Measurements from ENCODE around the gene HNRNPH2.

HNRNPH2 gene

DNA sequence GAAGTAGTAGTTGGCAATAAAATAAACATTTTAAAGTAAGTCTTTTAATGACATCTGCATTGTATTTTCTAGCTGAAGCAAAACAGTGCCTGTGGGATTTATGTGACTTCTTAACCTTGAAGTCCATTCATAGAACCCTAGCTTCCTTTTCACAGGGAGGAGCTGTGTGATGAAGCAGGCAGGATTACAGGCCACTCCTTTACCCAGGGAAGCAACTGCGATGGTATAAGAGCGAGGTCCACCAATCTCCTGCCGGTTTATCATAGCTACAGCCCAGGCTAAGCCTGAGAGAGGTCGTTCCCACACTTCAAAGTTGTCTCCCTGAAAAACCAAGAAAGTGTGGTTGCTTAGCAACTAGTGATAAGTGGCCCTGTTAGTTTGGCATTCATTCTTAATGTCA is 10.2 kb upstream of the HNRNPH2 start:
- DNase-seq = no peak

GRCh38 chrX:101398694-101399093 is 9.3 kb upstream of the HNRNPH2 start:
- no peak for DNase-seq

GRCh38 chrX:101399825-101400224 is 8.2 kb upstream of the HNRNPH2 start:
- no peak for DNase-seq

DNA sequence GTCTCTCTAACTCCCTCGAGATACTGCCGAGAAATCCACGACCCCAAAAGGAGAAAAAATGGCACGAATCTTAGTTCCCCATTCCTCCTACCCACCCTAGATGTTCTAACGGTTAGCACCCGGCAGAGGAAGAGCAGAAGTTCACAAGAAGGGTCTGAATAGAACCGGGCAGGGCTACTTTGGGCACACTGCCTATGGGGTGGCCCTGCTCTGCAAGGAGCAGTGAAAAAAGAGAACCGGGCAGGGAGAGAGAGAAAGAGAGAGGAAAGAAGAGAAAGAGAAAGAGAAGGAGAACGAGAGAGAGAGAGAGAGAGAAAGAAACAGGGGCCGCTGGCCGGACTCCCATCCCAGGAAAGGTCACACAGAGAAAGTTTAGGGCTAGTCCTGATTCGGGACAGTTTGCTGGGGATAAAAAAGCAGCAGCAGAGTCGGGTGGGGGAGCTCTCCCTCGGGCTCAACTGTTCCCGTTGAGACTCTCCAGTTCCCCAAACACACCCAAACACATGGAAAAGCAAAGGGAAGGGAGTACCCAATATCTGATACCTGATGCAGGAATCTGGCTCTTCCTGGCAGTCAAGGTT is 765 bp upstream of the HNRNPH2 start:
- no peak for DNase-seq

- DNase-seq = no peak
These were observed 465 bp downstream of the HNRNPH2 start for GRCh38 chrX:101408532-101408841.

- no peak for DNase-seq
These were observed 1.0 kb downstream of the HNRNPH2 start for GRCh38 chrX:101409043-101409442.

- DNase-seq = peak; percentile 21
These were observed 2.4 kb downstream of the HNRNPH2 start for GRCh38 chrX:101410461-101410860.

DNA sequence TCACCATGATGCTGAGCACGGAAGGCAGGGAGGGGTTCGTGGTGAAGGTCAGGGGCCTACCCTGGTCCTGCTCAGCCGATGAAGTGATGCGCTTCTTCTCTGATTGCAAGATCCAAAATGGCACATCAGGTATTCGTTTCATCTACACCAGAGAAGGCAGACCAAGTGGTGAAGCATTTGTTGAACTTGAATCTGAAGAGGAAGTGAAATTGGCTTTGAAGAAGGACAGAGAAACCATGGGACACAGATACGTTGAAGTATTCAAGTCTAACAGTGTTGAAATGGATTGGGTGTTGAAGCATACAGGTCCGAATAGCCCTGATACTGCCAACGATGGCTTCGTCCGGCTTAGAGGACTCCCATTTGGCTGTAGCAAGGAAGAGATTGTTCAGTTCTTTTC is 4.0 kb downstream of the HNRNPH2 start:
- peak; percentile 14 for DNase-seq

DNA sequence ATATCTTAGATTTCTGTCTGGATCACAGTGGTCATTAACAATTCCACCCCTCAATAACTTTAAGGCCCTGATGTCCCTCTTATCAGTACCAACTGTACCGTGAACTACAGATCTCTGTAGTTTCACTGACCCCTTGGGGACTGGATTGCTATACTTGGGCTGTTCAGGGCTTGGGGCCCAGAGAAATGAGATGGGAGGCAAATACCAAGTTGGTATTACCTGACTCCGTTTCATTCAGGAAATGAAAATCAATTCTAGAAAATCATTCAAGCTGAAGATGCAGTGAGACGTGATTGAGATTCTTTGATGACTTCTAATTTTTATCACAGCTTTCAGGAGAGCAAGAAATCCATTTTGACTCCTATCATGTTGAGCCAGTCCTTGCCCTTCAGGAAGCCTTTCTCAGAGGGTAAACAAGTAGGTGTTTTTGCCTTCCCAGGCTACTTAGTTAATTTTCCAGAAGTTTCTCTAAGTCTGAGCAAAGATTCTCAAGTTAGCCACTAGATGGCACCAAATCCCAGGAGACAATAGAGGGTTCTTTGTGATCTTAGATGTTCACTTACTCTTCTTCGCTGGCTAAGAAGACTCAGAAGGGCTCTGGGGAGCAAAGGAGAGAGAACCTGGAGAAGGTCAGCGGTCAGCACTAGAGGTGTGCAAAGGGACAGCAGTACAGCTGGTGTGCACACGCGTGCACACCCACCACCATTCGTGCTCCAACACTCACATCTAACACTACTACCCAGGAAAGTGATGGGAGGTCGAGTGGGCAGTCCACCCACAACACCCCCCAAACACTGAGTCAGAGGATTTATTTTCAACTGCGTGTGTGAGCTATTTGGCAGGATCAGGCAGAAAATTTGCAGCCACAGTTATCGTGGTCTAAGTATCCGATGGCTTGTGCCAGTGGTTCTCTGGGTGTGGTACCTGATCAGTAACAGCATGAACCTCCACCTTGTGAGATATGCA is 7.4 kb downstream of the HNRNPH2 start:
- peak; percentile 60 for DNase-seq

DNA sequence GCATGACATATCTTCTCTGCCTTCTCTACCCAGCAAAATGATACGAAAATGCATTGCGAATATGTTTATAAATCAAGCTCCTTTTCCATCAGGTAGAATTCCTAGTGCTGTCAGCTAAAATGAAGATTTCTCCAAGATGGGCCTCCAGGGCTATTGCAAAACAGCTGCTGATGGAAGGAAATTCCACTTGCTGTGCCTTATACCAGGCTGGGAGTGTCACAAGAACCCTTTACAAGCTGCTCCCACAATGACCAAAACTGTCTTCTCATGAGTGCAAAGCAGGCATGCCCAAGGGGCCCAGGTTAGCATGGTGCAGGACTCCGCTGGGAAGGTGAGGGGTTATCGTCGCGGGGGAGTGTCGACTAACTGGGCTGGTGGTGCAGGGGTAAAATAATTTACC is 8.7 kb downstream of the HNRNPH2 start:
- no peak for DNase-seq

GRCh38 chrX:101417190-101417589 is 9.2 kb downstream of the HNRNPH2 start:
- DNase-seq = no peak

DNA sequence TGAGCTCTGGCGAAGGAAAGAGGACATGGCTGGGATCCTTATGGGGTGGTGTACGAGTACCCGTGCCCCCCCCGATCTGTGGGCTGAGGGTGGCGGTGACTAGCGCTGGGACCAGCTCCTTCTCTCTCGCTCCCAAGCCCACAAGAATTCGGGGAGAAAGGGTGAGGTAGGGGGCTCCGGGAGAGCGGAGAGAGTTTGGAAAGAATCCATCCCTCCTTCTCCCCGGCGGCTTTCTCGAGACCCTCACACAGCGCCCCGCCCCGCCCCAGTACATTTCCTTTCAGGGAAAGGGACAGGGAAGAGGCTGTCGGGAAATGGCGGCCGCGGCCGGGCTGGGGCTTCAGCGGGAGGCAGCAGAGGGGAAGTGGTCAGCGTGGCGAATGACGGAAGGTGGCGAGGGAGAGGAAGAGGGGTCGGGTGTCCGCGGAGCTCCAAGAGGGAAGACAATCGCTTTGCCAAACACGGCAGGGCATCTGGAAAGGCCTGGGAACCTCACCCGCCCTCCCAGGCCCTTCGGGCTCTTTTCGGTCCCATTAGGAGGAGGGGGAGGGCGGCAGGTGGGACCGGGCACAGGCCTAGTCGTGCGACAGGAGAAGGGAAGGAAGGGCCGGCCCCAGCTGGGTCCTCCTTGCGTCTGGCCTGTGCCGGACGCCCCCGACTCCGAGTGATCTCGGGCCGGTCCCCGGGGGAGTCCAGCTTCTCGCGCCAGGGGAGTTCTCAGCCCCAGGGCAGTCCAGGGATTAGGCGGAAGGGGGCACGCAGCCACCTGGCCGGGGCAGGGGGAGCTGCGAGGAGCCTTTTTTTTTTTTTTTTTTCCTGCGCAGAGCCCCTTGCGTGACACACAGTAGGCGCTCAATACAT is 10.2 kb downstream of the HNRNPH2 start:
- peak; percentile 81 for DNase-seq

DNA sequence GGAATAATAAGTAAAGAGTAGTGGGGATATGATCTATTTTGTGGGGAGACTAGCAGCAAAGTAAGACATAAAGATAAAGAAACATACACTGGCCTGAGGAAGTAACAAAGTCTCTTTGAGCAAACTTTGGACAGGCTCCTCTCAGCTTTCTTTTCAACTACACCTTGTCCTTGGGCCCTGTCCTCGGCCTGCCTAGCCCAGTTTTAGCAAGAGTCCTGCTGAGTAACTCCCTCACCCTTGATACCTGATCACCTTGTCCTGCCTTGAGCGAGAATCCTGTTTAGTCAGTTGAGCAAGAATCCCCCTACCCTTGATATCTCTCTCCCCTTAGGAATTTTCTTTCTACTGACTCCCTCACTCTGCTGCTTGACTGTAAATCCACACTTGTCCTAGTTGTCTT is 11.5 kb downstream of the HNRNPH2 start:
- peak; percentile 53 for DNase-seq

GRCh38 chrX:101427954-101428353 is 19.9 kb downstream of the HNRNPH2 start:
- no peak for DNase-seq

DNA sequence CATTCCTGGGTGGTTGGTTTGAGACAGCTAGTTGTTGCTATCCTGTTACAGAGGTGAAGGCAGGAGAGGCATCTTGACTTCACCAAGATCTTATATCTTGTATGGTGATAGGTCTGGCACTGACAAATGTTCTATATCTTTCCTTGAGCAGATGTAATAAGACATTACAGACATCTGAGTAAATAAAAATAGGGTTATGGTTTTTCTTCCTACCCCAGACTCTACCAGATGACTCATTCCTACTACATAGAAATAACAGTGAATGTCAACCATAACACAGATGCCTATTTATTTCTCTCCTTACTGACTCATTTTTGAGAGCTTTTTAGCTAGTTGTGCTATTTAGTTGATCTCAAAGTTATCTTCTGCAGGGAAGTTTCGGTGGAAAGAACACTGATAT is 21.9 kb downstream of the HNRNPH2 start:
- DNase-seq = no peak

DNA sequence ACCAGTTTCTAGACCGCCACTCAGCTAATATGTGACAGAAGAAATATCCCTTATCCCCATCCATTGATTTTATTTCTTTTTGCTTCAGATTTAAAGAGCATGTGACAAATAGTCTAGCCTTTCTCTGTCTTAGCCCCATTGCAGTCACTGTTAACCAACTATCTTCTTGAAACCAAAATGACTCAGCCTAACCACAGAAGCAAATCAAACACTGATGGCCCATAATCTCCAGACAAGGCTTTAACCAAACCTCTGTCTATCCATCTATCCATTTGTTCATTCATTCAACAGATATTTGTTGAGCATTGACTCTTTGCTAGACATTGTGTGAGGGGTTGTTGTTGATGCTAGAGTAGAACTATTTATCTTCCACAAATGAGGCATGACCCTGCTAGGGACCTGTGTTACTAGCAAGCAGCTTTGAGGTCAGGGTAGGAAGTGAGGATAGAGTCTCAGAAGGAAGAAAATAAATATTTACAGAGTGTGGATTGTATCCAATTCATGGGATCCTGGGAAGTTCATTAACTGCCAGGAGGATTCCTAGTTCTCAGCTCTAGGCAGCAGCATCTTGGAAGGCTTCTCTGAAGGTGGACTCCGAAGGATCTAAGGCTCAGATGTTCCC is 22.5 kb downstream of the HNRNPH2 start:
- DNase-seq = no peak

- DNase-seq = no peak
These were observed 34.1 kb downstream of the HNRNPH2 start for GRCh38 chrX:101442085-101442484.

- DNase-seq = no peak
These were observed 41.3 kb downstream of the HNRNPH2 start for GRCh38 chrX:101449279-101449678.

DNA sequence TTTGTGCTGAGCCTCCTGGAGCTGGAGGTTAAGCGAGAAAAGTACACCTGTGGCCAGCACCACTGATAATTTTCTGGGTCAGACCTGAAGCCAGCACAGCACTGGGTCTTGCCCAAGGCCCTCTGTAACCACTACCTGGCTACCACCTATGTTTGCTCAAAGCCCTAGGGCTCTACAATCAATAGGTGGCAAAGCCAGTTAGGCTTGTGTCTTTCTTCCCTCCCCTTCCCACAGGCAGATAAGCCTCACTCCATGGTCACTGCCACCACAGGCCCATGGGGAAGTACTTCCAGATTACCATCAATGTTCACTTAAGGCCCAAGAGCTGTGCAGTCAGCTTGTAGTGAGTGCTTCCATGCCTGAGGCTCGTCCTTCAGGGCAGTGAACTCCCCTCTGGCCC is 42.1 kb downstream of the HNRNPH2 start:
- DNase-seq = no peak

DNA sequence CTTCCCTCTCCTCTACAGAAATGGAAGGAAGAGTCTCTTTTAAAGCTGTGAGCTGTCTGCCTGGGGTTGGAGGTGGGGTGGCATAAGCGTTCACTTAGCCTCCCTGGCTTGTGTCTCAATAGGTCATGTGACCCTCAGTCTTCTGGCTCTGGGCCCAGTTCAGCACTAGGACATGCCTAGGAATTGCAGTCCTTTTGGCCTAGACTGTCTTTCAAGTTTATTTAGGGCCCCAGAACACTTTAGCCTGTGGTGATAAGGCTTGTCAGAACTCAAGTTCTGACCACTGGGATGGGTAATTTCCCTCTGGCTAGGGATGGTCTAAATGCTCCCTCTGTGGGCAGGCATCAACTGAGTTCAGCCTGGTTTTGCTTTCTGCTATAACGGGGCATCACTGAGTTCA is 42.9 kb downstream of the HNRNPH2 start:
- no peak for DNase-seq

- DNase-seq = no peak
These were observed 44.0 kb downstream of the HNRNPH2 start for GRCh38 chrX:101452056-101452455.

GRCh38 chrX:101460669-101461068 is 52.6 kb downstream of the HNRNPH2 start:
- DNase-seq = no peak

GRCh38 chrX:101462892-101463291 is 54.9 kb downstream of the HNRNPH2 start:
- DNase-seq = no peak
